Measurements from ENCODE around the gene WDCP. TPM values are rescaled to one million over a fixed set of nuclear protein-coding genes. Genes with fewer than 3 reads are reported as not detected.
"Not testable (repeated sequence)": the region's sequence is repeated elsewhere in the genome, so short reads cannot be mapped to it uniquely, and the experiment has no call there.

The WDCP gene
- 10 to 100 TPM; 14.5 to 15.4 (median 15.1) TPM for polyA plus RNA-seq (ENCODE audit: insufficient read length in 3 of 3)
- long read RNA-seq, donor 1: 0 reads
- long read RNA-seq, donor 2, partial matches to known transcripts: 6 of 6 reads
- long read RNA-seq, donor 2, other reads (novel, unspliced or antisense): 0 of 6 reads
- long read RNA-seq, donor 3, partial matches to known transcripts: 8 of 11 reads
- long read RNA-seq, donor 3, other reads (novel, unspliced or antisense): 0 of 11 reads
- long read RNA-seq, donor 4, partial matches to known transcripts: 5 of 7 reads
- long read RNA-seq, donor 4, other reads (novel, unspliced or antisense): 0 of 7 reads
- long read RNA-seq, donor 5: 0 reads
- long read RNA-seq, donor 6, partial matches to known transcripts: 12 of 13 reads
- long read RNA-seq, donor 6, other reads (novel, unspliced or antisense): 0 of 13 reads
- long read RNA-seq, donor 7, partial matches to known transcripts: 0 of 3 reads
- long read RNA-seq, donor 7, other reads (novel, unspliced or antisense): 0 of 3 reads
- long read RNA-seq, donor 8, partial matches to known transcripts: 14 of 15 reads
- long read RNA-seq, donor 8, other reads (novel, unspliced or antisense): 0 of 15 reads
- long read RNA-seq, donor 9, partial matches to known transcripts: 0 of 1 reads
- long read RNA-seq, donor 9, other reads (novel, unspliced or antisense): 0 of 1 reads
- long read RNA-seq, donor 10, partial matches to known transcripts: 5 of 5 reads
- long read RNA-seq, donor 10, other reads (novel, unspliced or antisense): 0 of 5 reads
- long read RNA-seq, donor 11, partial matches to known transcripts: 16 of 18 reads
- long read RNA-seq, donor 11, other reads (novel, unspliced or antisense): 0 of 18 reads
- long read RNA-seq, donor 12: 0 reads
- long read RNA-seq, donor 13, partial matches to known transcripts: 8 of 8 reads
- long read RNA-seq, donor 13, other reads (novel, unspliced or antisense): 0 of 8 reads
- long read RNA-seq, donor 14: 0 reads
- long read RNA-seq, donor 15, partial matches to known transcripts: 0 of 2 reads
- long read RNA-seq, donor 15, other reads (novel, unspliced or antisense): 0 of 2 reads
- long read RNA-seq, donor 16, partial matches to known transcripts: 13 of 16 reads
- long read RNA-seq, donor 16, other reads (novel, unspliced or antisense): 0 of 16 reads

GRCh38 chr2:24046930-24047702 lies at the start of gene WDCP:
WDCP (minus strand) TSS chr2:24047391; CDS start chr2:24039494, 7,897 bp downstream.
- peak; percentile 87 to 98 (median 93) for DNase-seq (ENCODE audit: extremely low read depth in 1 of 11, low read depth in 9 of 11, low spot score in 4 of 11)

- DNase-seq (ENCODE audit: extremely low read depth in 1 of 11, low read depth in 9 of 11, low spot score in 4 of 11): not testable (repeated sequence)
These were observed 48.0 kb upstream of the WDCP start for GRCh38 chr2:24095171-24095677.

- not testable (repeated sequence) for DNase-seq (ENCODE audit: extremely low read depth in 1 of 11, low read depth in 9 of 11, low spot score in 4 of 11)
These were observed 46.1 kb upstream of the WDCP start for GRCh38 chr2:24093270-24093669.

- DNase-seq (ENCODE audit: extremely low read depth in 1 of 11, low read depth in 9 of 11, low spot score in 4 of 11): no peak
These were observed 41.7 kb upstream of the WDCP start for GRCh38 chr2:24088821-24089359.

- DNase-seq (ENCODE audit: extremely low read depth in 1 of 11, low read depth in 9 of 11, low spot score in 4 of 11): no peak
These were observed 39.8 kb upstream of the WDCP start for GRCh38 chr2:24087032-24087431.

GRCh38 chr2:24086241-24086640 lies 39.0 kb upstream of the WDCP start:
- DNase-seq (ENCODE audit: extremely low read depth in 1 of 11, low read depth in 9 of 11, low spot score in 4 of 11): no peak

GRCh38 chr2:24085200-24085489 lies 38.0 kb upstream of the WDCP start:
- no peak for DNase-seq (ENCODE audit: extremely low read depth in 1 of 11, low read depth in 9 of 11, low spot score in 4 of 11)

- DNase-seq (ENCODE audit: extremely low read depth in 1 of 11, low read depth in 9 of 11, low spot score in 4 of 11): peak; percentile 69 to 92 (median 87)
These were observed 37.4 kb upstream of the WDCP start, which contains the start of gene TP53I3 for GRCh38 chr2:24084386-24085199. TP53I3 (minus strand) TSS chr2:24084834; CDS start chr2:24084326, 508 bp downstream.

- DNase-seq (ENCODE audit: extremely low read depth in 1 of 11, low read depth in 9 of 11, low spot score in 4 of 11): peak in 10 of 11 donors; percentile 48 to 77 (median 67)
These were observed 36.6 kb upstream of the WDCP start for GRCh38 chr2:24083567-24084385.

- no peak for DNase-seq (ENCODE audit: extremely low read depth in 1 of 11, low read depth in 9 of 11, low spot score in 4 of 11)
These were observed 35.8 kb upstream of the WDCP start for GRCh38 chr2:24082787-24083566.

- no peak for DNase-seq (ENCODE audit: extremely low read depth in 1 of 11, low read depth in 9 of 11, low spot score in 4 of 11)
These were observed 33.5 kb upstream of the WDCP start for GRCh38 chr2:24080701-24081100.

GRCh38 chr2:24077879-24078278 lies 30.7 kb upstream of the WDCP start:
- no peak for DNase-seq (ENCODE audit: extremely low read depth in 1 of 11, low read depth in 9 of 11, low spot score in 4 of 11)

- DNase-seq (ENCODE audit: extremely low read depth in 1 of 11, low read depth in 9 of 11, low spot score in 4 of 11): no peak
These were observed 30.3 kb upstream of the WDCP start for GRCh38 chr2:24077535-24077877.

GRCh38 chr2:24076849-24077534 lies 29.8 kb upstream of the WDCP start:
- DNase-seq (ENCODE audit: extremely low read depth in 1 of 11, low read depth in 9 of 11, low spot score in 4 of 11): peak in 4 of 11 donors; percentile 11 to 28 (median 12)
